CD4-positive, alpha-beta T cell treated with Interferon gamma for 1 hour (primary cell): ENCODE data around the gene CEACAM5.
"Not testable (repeated sequence)": the region's sequence is repeated elsewhere in the genome, so short reads cannot be mapped to it uniquely, and the experiment has no call there.

Experiments
- DNase-seq: peaks from one replicate; pipeline ENCODE4 v3.0.0-alpha.2; 2020

Gene CEACAM5

GRCh38 chr19:41700381-41701195 is 7.8 kb upstream of the CEACAM5 start:
- DNase-seq = no peak

- no peak for DNase-seq
Measured at GRCh38 chr19:41701401-41702075, 6.9 kb upstream of the CEACAM5 start.

- DNase-seq = no peak
Measured at GRCh38 chr19:41702171-41702651, 6.2 kb upstream of the CEACAM5 start.

GRCh38 chr19:41703602-41704293 is 4.7 kb upstream of the CEACAM5 start:
- no peak for DNase-seq

- no peak for DNase-seq
Measured at GRCh38 chr19:41705393-41706174, 2.8 kb upstream of the CEACAM5 start.

- peak; percentile 59 for DNase-seq
Measured at GRCh38 chr19:41706741-41707501, 1.5 kb upstream of the CEACAM5 start.

- no peak for DNase-seq
Measured at GRCh38 chr19:41707502-41707812, 969 bp upstream of the CEACAM5 start.

GRCh38 chr19:41707871-41708371 is 505 bp upstream of the CEACAM5 start:
- DNase-seq = no peak

GRCh38 chr19:41709516-41709915 is 1.1 kb downstream of the CEACAM5 start:
- DNase-seq = not testable (repeated sequence)

GRCh38 chr19:41709951-41710645 is 1.7 kb downstream of the CEACAM5 start:
- DNase-seq = no peak

- no peak for DNase-seq
Measured at GRCh38 chr19:41711376-41712261, 3.2 kb downstream of the CEACAM5 start.

GRCh38 chr19:41714598-41714997 is 6.2 kb downstream of the CEACAM5 start:
- no peak for DNase-seq

- no peak for DNase-seq
Measured at GRCh38 chr19:41718761-41719160, 10.3 kb downstream of the CEACAM5 start.

GRCh38 chr19:41720103-41720502 is 11.7 kb downstream of the CEACAM5 start:
- no peak for DNase-seq

- no peak for DNase-seq
Measured at GRCh38 chr19:41726493-41726892, 18.1 kb downstream of the CEACAM5 start.

- DNase-seq = no peak
Measured at GRCh38 chr19:41734156-41734555, 25.7 kb downstream of the CEACAM5 start.

- DNase-seq = no peak
Measured at GRCh38 chr19:41734585-41734984, 26.2 kb downstream of the CEACAM5 start.

GRCh38 chr19:41735071-41735600 is 26.7 kb downstream of the CEACAM5 start:
- no peak for DNase-seq

GRCh38 chr19:41739361-41739760 is 30.9 kb downstream of the CEACAM5 start:
- DNase-seq = no peak
